Activated CD8-positive, alpha-beta memory T cell treated with anti-CD3 and anti-CD28 coated beads for 24 hours (primary cell): ENCODE results near the gene COTL1.
"Not testable (repeated sequence)": the region's sequence is repeated elsewhere in the genome, so short reads cannot be mapped to it uniquely, and the experiment has no call there.

Experiments
- DNase-seq: peaks from one replicate; pipeline ENCODE4 v3.0.0-alpha.2; 2020

Gene COTL1

DNA sequence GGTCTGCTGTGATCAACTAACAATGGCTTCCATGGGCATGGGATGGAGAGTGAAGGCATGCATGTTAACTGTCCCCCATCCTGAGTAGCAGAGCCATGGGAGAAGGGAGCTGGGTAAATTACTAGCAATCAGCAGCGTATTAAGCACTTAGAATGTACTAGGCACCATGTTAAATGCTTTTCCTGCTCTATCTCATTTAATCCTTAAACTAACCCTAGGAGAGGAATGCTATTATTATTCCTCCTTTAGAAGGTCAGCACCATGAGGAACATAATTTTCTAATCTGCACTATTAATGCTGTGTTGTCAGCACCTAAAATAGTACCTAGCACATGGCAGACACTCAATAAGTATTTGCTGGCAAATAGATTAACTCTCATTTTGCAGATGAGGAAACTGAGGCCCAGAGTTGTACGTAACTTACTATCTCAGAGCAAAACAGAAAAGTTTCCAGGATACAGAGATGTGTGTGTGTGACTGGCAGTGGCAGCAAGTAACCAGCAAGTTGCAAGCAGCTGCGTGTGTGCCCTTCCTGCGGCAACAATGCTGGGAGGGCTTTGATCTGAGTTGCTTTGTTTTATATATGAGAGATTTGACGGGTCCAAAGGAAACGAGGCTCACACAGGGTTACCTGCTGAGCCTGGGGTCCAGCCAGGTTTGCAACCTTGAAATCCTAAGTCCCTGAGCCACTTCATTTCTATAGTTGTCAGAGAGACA is 23.9 kb upstream of the COTL1 start:
- DNase-seq, result no peak

DNA sequence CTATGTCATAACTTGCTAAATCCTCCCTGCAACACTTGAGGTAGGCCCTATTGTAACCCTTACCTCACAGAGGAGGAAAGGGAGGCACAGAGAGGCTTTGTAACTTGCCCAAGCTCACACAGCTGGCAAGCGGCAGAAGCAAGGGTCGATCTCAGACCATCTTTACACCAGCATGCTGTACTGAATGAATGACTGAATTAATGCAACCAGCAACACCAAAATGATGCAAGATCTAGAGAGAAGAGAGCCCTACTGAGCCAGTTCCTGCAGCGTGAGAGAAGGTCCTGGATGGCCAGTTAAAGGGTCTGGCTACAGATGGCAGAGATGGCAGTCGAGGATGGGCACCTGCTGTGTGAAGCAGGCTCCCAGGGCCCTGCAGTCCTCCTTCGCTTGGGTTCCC is 22.3 kb upstream of the COTL1 start:
- no peak for DNase-seq

DNA sequence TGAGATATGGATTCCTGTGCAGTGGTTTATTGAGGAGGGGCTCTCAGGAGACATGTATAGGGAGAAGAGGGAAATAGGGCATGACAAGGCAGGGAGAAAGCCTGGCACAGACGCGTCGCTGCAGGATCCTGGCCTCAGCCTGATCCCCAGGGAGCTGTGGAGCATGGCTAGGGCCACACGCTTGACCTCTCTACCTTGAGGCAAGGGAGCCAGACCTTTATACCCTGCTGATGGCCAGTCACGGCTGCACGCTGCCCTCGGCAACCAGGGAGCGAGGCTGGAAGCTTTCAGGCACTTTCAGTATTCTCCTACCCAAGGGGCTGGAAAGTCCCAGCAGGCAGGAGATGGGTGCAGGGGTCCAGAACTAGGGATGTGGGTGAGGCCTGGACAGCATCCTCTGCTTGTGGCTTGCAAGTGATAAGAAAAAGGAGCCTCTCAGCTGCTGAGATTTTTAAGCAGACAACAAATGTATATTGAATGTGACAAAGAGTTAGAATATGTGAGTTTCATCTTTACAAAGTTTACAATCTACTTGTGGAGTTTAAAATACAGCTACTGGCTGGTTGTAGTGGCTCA is 20.4 kb upstream of the COTL1 start:
- no peak for DNase-seq

- no peak for DNase-seq
Measured at GRCh38 chr16:84637709-84638108, 19.8 kb upstream of the COTL1 start.

- DNase-seq, result no peak
Measured at GRCh38 chr16:84635702-84636101, 17.8 kb upstream of the COTL1 start.

DNA sequence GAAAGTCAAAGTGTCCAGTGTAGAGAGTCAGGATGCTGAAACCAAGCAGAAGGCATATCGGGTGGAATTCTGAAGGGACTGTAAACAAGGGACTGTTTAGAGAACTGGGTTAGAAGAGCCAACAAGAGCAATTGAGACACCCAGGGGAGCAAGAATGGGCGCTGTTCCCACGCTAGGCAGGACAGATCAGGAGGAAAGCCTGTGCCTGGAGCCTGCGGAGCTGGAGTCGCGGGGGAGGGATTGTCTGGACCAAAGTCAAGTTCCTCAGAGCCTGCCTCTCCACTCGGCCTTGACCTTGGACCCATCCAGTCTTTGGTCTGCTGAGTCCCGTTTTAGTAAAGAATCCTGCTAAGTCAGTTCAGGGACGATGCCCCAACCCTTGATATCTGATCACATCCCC is 15.7 kb upstream of the COTL1 start:
- DNase-seq, result no peak

- not testable (repeated sequence) for DNase-seq
Measured at GRCh38 chr16:84632862-84633261, 15.0 kb upstream of the COTL1 start.

- no peak for DNase-seq
Measured at GRCh38 chr16:84631886-84632285, 14.0 kb upstream of the COTL1 start.

DNA sequence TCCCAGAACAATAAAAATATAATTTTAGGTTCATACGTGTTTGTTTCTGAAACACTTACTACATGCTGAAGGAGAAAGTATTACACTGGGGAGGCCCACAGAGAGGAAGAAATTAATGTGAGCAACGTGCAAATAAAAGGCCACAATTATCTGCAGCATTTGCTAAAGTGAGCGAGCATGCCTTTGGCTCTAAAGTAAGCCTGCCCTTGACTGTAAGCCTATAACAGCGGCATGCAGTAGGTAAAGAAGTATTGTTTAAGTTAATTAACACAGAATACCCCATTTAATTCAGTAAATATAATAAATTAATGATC is 13.2 kb upstream of the COTL1 start:
- no peak for DNase-seq

GRCh38 chr16:84630446-84631152 is 12.7 kb upstream of the COTL1 start:
- no peak for DNase-seq

DNA sequence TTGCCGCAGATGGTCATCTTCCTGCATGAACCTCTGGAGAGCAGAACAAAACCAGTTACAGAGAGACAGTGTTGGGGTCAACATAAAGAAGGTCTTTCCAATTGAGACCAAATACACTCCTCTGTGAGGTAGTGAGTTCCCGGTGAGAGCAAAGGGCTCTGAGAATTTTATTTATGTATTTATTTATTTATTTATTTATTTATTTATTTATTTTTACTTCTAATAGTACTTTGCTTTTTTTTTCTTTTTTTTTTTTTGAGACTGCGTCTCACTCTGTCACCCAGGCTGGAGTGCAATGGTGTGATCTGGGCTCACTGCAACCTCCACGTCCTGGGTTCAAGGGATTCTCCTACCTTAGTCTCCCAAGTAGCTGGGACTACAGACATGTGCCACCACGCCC is 12.1 kb upstream of the COTL1 start:
- DNase-seq, result no peak

DNA sequence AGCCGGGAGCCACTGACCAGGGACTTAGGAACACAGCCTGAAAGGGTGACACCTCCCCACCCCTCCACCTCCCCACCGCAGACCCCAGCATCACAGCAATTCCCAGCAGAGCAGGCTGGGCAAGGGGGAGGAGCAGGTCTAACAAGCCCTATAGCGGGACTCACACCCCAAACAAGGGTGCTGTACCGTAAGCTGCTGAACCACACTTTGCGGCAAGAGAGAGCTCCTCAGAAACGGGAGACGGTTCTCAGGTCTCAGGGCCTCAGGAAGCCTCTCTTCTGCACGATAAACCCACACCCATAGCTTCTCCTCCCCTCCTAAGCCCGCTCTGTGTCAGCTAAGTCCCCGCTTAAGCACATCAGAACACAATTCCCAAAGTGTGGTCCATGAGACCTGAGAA is 11.7 kb upstream of the COTL1 start:
- no peak for DNase-seq

DNA sequence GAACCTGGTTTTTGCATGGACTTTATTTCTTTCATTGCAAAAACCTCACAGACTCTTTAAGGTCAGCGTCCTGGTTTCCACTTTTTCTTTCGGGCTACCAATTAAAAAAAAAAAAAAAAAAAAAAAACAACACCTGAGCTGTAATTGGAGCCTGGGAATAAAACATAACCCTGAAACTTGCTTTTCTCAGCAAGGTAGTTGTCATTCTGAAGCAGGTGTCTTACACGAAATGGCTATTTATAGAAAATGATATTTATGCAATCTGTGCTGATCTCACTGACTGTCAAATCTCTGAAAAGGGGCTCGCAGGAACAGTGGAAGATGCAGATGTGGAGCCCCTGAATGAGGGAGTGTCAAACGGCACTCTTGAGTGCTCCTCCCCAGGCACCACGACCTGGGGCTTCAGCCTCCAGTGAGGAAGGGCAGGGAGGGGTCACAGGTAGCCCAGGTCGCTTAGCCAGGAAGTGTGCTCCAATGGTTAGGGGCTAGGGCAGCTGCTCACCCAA is 10.4 kb upstream of the COTL1 start:
- DNase-seq, result no peak

DNA sequence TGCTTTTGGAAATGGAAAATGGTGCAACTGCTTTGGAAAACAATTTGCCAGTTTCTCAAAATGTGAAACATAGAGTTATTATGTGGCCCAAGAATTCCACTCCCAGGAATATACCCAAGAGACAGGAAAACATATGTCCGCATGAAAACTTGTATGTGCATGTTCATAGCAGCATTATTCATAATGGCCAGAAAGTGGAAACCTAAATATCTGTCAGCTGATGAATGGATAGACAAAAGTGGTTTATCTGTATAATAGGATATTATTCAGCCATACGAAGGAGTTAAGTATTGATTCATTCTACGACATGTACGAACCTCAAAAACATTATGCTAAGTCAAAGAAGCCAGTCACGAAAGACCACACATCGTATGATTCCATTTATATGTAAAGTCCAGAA is 7.7 kb upstream of the COTL1 start:
- no peak for DNase-seq

DNA sequence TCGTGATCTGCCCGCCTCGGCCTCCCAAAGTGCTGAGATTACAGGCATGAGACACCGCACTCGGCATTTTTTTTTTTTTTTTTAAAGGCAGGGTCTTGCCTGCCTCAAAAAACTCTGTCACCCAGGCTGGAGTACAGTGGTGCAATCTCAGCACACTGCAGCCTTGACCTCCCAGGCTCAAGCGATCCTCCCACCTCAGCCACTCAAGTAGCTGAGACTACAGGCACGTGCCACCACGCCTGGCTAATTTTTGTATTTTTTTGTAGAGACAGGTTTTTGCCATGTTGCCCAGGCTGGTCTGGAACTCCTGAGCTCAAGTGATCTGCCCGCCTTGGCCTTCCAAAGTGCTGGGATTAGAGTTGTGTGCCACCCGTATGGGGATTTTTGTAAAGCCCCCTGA is 3.0 kb upstream of the COTL1 start:
- not testable (repeated sequence) for DNase-seq

DNA sequence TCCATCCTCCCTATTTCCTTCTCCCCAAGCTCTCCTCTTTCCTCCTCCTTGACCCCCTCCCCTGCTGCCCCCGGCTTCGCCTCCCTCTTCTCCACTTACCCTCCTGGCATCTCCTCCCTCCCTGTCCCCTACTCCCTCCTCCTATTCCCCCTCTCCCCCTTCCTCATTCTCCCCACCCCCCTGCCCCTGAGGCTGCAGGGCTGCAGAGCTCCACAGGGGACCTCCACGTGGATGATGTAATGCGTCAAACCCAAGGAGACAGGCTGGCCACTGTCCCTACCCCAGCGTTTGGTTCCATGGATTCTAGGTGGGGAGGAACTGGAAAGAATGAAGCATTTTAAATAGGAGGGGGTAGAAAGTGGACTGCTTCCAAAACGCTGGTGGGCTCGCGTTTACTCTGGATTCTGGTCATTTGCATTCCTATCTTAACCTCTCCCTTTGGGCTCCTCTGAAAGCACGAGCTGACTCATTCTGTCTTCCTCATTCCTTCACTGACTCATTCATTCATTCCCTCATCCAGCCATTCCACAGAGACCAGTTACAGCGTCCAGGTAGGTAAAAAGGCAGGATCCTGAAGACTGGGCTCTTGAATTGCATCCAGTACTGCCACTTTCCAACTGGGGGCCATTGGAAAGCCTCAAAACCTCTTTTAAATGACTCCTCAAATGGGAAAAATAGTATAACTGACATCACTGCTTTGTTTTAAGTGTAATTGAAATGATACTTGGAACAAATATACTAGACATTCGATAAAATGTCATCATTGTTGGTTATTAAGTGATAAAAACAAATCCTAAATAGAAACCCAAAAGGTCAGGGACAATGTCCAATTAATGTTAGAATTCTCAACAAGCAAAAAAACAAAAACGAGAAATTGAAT is 943 bp upstream of the COTL1 start:
- no peak for DNase-seq

GRCh38 chr16:84617041-84617790 is 662 bp downstream of the COTL1 start:
- DNase-seq, result peak; percentile 81

GRCh38 chr16:84616515-84616914 is 1.4 kb downstream of the COTL1 start:
- peak; percentile 70 for DNase-seq

DNA sequence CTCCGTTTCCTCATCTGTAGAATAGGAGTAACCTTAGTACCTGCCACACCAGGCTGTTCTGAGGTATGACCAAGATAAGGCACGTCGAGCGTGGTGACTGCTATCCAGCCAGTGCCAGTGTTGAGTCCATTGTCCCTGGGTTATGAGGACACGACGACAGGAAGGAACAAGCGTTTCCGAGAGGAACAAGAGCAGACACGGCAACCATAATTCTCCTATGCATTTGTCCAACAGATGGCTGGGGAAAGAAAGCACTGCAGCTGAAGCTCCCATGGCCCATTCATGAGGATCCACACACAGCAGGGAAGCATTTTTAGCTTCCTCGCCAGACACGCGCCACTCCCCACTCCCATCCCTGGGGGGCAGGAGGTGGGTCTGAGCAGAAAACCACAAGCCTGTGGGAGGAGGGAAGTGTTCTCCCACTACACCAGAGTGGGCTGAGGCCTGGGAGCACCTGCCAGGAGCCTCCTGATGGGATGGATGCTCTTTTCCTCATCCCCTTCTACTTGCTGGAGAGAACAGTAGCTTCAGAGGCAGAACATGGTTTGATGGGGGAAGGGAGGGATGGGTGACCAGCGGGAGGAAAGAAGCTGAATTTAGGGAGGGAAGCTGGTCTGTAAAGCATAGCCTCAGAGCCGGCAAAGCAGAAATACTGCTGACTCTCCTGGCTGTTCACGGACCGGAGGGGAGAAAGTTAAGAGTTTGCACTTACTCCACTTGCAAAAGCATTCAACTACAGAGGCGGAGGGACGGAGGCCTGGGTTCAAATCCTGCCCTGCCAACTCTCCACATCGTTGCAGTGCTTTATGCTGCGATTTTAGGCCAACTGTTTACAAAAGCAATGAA is 2.7 kb downstream of the COTL1 start:
- no peak for DNase-seq

- no peak for DNase-seq
Measured at GRCh38 chr16:84614623-84614967, 3.3 kb downstream of the COTL1 start.

DNA sequence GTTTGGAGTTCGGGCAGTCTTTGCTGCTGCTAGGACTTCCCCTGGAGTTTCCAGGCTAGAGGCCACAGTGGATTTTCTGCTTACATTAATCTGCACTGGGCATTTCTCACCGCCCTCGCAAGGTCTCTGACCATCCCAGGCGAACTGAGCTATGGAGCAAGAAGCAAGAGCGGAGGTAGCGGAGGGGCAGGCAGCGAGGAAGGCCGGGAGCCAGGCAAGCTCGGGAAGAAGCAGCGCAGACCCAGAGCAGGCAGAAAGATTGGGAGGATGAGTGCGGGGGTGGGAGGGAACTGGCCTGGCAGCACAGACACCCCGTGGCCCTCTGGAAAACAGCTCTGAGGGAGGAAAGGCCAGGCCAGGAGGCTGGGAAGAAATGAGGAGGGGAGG is 3.8 kb downstream of the COTL1 start:
- DNase-seq, result no peak
